Measurements from ENCODE around the gene C1orf185.
"Not testable (repeated sequence)": the region's sequence is repeated elsewhere in the genome, so short reads cannot be mapped to it uniquely, and the experiment has no call there.

DNA sequence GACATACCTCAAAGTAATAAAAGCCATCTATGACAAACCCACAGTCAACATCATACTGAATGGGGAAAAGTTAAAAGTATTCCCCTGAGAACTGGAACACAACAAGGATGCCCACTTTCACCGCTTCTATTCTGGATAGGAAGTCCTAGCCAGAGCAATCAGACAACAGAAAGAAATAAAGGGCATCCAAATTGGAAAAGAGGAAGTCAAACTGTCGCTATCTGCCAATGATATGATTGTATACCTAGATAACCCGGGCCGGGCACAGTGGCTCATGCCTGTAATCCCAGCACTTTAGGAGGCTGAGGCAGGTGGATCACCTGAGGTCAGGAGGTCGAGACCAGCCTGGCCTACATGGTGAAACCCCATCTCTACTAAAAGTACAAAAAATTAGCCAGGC is 60.5 kb downstream of the C1orf185 start:
- TF ChIP-seq, protein P1, sequence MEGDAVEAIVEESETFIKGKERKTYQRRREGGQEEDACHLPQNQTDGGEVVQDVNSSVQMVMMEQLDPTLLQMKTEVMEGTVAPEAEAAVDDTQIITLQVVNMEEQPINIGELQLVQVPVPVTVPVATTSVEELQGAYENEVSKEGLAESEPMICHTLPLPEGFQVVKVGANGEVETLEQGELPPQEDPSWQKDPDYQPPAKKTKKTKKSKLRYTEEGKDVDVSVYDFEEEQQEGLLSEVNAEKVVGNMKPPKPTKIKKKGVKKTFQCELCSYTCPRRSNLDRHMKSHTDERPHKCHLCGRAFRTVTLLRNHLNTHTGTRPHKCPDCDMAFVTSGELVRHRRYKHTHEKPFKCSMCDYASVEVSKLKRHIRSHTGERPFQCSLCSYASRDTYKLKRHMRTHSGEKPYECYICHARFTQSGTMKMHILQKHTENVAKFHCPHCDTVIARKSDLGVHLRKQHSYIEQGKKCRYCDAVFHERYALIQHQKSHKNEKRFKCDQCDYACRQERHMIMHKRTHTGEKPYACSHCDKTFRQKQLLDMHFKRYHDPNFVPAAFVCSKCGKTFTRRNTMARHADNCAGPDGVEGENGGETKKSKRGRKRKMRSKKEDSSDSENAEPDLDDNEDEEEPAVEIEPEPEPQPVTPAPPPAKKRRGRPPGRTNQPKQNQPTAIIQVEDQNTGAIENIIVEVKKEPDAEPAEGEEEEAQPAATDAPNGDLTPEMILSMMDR (IDR thresholded peaks at IDR 0.05), result not testable (repeated sequence)
- not testable (repeated sequence) for TF ChIP-seq POLR2A (IDR thresholded peaks at IDR 0.05)

Data from body of pancreas (tissue), 4 donors.